HL-60 (cell line): ENCODE results near the gene PRDX6.
A peak's percentile ranks its signal among the peaks of the same experiment; 100 is the strongest.
"Not testable (repeated sequence)": the region's sequence is repeated elsewhere in the genome, so short reads cannot be mapped to it uniquely, and the experiment has no call there.

ENCODE experiments used
- DNase-seq, 2 experiments: peaks; one replicate each; pipeline ENCODE4 v3.0.0-alpha.2; 2010 to 2020; ENCODE audit warnings: low read depth in 1 of 2, low spot score in 1 of 2
- H3K27ac ChIP-seq: fragments of 250-450 bp; sonication (Bioruptor Pico); replicated peaks from 2 replicates; pipeline ENCODE4 v1.5.1; 2020; ENCODE audit warnings: mild to moderate bottlenecking, moderate library complexity
- H3K27me3 ChIP-seq: fragments of 250-450 bp; sonication (Bioruptor Pico); 2 replicates; pipeline ENCODE4 v1.5.1; 2021; ENCODE audit warnings: mild to moderate bottlenecking, moderate library complexity; ENCODE audit not compliant: insufficient read depth, poor library complexity, severe bottlenecking
- H3K4me3 ChIP-seq: replicated peaks from 2 replicates; pipeline ENCODE4 v1.5.1; 2011; ENCODE audit warnings: mild to moderate bottlenecking, control low read depth, low read length; ENCODE audit not compliant: insufficient read depth
- GABPA ChIP-seq: IDR thresholded peaks from 2 replicates; pipeline ENCODE4 v1.6.1; 2012; ENCODE audit warnings: low read depth
- POLR2AphosphoS5 ChIP-seq: IDR thresholded peaks from 2 replicates; pipeline ENCODE4 v1.6.1; 2012; ENCODE audit warnings: low read depth
- SPI1 ChIP-seq: IDR thresholded peaks from 2 replicates; pipeline ENCODE4 v1.6.1; 2012; ENCODE audit warnings: low read depth, mild to moderate bottlenecking, borderline replicate concordance
- TF ChIP-seq, protein P1 (sequence below): IDR thresholded peaks from one replicate; pipeline ENCODE4 v1.5.1; 2011; ENCODE audit warnings: low read length, control low read depth, inconsistent platforms; ENCODE audit not compliant: insufficient read depth
- TF ChIP-seq, protein P2 (sequence below): IDR thresholded peaks from 2 replicates; pipeline ENCODE4 v1.6.1; 2012; ENCODE audit warnings: low read depth; ENCODE audit not compliant: insufficient replicate concordance

PRDX6 gene

DNA sequence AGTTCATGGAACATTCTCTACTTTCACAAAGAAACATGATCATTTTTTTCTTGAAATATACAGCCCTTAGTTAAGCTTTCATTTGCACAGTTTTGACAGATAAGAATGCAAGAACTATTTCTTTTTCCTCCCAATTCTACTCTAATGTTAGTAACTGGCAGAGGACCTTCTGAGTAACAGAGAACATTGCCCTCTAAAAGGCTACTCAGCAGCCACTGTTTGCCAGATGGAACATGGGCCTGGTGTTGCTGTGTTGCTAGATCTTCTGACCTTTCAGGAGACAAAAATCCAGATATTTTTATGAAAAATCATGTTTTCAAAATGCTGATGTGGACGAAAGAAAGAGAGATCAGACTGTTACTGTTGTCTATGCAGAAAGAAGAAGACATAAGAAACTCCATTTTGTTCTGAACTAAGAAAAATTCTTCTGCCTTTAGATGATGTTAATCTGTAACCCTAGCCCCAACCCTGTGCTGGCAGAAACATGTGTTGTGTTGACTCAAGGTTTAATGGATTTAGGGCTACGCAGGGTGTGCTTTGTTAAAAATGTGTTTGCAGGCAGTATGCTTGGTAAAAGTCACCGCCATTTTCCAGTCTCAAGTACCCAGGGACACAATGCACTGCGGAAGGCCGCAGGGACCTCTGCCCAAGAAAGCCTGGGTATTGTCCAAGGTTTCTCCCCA, 2.9 kb upstream of the PRDX6 start:
- DNase-seq: no peak
- H3K4me3 ChIP-seq: no peak overlapping the region
- H3K27me3 ChIP-seq: no peaks in the 10 kb centered on the region
- H3K27ac ChIP-seq: no peak overlapping the region
- TF ChIP-seq POLR2AphosphoS5 (no peak), GABPA (no peak), SPI1 (no peak)
- TF ChIP-seq, protein P1, sequence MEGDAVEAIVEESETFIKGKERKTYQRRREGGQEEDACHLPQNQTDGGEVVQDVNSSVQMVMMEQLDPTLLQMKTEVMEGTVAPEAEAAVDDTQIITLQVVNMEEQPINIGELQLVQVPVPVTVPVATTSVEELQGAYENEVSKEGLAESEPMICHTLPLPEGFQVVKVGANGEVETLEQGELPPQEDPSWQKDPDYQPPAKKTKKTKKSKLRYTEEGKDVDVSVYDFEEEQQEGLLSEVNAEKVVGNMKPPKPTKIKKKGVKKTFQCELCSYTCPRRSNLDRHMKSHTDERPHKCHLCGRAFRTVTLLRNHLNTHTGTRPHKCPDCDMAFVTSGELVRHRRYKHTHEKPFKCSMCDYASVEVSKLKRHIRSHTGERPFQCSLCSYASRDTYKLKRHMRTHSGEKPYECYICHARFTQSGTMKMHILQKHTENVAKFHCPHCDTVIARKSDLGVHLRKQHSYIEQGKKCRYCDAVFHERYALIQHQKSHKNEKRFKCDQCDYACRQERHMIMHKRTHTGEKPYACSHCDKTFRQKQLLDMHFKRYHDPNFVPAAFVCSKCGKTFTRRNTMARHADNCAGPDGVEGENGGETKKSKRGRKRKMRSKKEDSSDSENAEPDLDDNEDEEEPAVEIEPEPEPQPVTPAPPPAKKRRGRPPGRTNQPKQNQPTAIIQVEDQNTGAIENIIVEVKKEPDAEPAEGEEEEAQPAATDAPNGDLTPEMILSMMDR: no peak
- TF ChIP-seq, protein P2, sequence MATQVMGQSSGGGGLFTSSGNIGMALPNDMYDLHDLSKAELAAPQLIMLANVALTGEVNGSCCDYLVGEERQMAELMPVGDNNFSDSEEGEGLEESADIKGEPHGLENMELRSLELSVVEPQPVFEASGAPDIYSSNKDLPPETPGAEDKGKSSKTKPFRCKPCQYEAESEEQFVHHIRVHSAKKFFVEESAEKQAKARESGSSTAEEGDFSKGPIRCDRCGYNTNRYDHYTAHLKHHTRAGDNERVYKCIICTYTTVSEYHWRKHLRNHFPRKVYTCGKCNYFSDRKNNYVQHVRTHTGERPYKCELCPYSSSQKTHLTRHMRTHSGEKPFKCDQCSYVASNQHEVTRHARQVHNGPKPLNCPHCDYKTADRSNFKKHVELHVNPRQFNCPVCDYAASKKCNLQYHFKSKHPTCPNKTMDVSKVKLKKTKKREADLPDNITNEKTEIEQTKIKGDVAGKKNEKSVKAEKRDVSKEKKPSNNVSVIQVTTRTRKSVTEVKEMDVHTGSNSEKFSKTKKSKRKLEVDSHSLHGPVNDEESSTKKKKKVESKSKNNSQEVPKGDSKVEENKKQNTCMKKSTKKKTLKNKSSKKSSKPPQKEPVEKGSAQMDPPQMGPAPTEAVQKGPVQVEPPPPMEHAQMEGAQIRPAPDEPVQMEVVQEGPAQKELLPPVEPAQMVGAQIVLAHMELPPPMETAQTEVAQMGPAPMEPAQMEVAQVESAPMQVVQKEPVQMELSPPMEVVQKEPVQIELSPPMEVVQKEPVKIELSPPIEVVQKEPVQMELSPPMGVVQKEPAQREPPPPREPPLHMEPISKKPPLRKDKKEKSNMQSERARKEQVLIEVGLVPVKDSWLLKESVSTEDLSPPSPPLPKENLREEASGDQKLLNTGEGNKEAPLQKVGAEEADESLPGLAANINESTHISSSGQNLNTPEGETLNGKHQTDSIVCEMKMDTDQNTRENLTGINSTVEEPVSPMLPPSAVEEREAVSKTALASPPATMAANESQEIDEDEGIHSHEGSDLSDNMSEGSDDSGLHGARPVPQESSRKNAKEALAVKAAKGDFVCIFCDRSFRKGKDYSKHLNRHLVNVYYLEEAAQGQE: no peak

- DNase-seq, H3K27me3 ChIP-seq, H3K4me3 ChIP-seq, H3K27ac ChIP-seq: not testable (repeated sequence)
These were observed 2.2 kb upstream of the PRDX6 start for GRCh38 chr1:173474780-173475421.

DNA sequence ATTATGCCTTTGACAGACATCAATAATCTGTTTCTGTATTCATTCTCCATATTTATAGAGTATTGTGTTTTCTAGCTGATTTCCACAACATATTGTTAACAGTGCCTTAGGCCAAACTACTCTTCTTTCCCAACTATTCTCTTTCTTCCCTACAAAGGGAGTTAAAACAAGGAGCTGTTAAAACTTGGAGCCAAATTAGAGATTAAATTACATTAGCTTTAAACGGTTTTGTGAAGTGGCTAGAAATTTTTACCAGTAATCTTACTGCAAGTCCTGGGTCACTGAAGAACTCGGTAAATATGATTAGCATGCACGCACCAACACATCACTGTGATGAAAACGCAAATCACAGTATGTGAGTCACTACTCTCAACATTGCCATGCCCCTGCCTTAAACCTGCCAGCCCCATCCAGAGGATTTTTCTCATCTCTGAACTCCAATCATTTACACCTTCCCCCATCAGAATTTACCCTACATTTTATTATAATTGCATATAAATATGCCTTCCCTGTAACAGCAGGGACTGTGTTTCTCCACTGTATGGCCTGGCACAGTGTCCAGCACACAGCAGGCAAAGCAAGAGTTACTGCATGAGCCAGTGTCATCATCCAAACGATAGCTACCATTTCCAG, 1.5 kb upstream of the PRDX6 start:
- H3K27ac ChIP-seq: no peak overlapping the region; the same call in 1 of the 2 replicates
- H3K27me3 ChIP-seq: no peaks in the 10 kb centered on the region
- peak overlapping the region; percentile 50 for H3K4me3 ChIP-seq
- no peak for DNase-seq
- no peak for TF ChIP-seq GABPA
- TF ChIP-seq, protein P1: no peak
- no peak for TF ChIP-seq SPI1
- TF ChIP-seq POLR2AphosphoS5: no peak
- TF ChIP-seq, protein P2: no peak

- TF ChIP-seq, protein P2: no peak
- TF ChIP-seq SPI1 (no peak), POLR2AphosphoS5 (no peak), GABPA (no peak)
- TF ChIP-seq, protein P1: no peak
- peak overlapping the region; percentile 50 for H3K4me3 ChIP-seq
- H3K27ac ChIP-seq: peak overlapping the region; percentile 86
- no peaks in the 10 kb centered on the region for H3K27me3 ChIP-seq
- no peak for DNase-seq
These were observed 904 bp upstream of the PRDX6 start for GRCh38 chr1:173476197-173476664.
